ENCODE measurements around the gene CHRNA9.

DNA sequence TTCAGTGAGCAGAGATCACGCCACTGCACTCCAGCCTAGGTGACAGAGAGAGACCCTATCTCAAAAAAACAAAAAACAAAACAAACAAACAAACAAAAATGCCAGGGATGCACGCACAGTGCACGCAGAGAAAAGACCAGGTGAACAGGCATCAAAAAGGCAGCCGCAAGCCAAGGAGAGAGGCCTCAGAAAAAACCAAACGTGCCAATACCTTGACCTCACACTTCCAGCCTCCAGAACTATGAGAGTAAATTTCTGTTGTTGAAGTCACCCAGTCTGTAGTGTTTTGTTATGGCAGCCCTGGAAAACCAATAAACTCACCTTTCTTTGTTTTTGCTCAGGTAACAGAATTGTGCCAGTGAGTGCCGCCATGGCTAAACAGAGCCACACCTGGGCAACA, 66.0 kb downstream of the CHRNA9 start:
- TF ChIP-seq EP300 (IDR thresholded peaks at IDR 0.05) (no peak), POLR2A (IDR thresholded peaks at IDR 0.05) (no peak)
- TF ChIP-seq, protein P1, sequence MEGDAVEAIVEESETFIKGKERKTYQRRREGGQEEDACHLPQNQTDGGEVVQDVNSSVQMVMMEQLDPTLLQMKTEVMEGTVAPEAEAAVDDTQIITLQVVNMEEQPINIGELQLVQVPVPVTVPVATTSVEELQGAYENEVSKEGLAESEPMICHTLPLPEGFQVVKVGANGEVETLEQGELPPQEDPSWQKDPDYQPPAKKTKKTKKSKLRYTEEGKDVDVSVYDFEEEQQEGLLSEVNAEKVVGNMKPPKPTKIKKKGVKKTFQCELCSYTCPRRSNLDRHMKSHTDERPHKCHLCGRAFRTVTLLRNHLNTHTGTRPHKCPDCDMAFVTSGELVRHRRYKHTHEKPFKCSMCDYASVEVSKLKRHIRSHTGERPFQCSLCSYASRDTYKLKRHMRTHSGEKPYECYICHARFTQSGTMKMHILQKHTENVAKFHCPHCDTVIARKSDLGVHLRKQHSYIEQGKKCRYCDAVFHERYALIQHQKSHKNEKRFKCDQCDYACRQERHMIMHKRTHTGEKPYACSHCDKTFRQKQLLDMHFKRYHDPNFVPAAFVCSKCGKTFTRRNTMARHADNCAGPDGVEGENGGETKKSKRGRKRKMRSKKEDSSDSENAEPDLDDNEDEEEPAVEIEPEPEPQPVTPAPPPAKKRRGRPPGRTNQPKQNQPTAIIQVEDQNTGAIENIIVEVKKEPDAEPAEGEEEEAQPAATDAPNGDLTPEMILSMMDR (IDR thresholded peaks at IDR 0.05), result no peak

Data from ovary (tissue), 3 donors.